ENCODE data around the gene CNTNAP2.
"Not testable (repeated sequence)": the region's sequence is repeated elsewhere in the genome, so short reads cannot be mapped to it uniquely, and the experiment has no call there.

CNTNAP2 gene

DNA sequence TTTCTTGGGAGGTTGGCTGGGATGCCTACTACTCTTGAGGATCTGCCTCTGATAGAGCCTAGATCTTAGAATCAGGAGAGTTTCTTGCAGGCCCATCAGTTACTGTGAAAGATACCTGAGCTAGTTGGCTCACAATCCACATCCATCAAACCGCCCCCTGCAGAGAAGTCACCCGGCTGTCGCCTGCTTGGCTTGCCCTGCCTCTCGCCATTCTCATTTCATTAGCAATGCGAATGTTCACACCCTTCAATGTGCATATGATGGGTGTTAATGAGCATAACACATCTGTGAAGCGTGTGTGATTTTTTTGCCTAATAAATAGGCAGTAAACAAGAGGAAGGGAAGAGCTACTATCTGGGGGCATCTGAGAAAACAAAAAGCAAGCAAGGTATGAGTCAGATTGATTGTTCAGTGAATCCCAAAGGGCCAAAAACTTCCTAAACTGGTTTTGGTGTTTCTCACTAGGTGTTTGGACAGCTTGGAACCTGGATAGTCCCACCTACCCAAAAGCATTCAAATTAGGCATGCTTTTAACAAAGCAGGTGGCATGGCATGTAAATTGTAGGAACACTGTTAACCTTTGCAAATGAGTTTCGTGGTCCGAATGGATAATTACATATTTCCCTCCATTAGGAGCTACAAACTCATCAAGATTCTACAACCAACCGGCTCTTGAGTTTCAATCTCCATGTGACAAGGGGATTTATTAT, 2201.7 kb downstream of the CNTNAP2 start:
- no peak for DNase-seq (ENCODE audit: low read depth)

GRCh38 chr7:148318838-148319237, 2202.2 kb downstream of the CNTNAP2 start:
- no peak for DNase-seq (ENCODE audit: low read depth)

DNA sequence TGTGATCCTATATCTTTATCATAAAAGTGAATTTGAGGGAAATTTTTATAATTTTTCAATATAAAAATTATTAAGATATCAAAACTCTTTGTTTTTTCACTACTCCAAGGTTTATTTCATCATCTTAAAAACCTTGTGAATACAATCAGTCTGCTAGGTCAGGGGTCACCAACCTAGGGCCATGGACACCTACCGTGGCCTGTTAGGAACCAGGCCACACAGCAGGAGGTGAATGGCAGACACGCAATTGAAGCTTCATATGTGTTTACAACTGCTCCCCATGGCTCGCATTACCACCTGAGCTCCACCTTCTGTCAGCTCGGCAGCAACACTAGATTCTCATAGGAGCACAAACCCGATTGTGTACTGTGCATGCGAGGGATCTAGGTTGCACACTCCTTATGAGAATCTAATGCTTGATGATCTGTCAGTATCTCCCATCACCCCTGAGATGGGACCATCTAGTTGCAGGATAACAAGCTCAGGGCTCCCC, 2202.8 kb downstream of the CNTNAP2 start:
- no peak for DNase-seq (ENCODE audit: low read depth)

- DNase-seq (ENCODE audit: low read depth): no peak
Measured at GRCh38 chr7:148325208-148325607, 2208.6 kb downstream of the CNTNAP2 start.

DNA sequence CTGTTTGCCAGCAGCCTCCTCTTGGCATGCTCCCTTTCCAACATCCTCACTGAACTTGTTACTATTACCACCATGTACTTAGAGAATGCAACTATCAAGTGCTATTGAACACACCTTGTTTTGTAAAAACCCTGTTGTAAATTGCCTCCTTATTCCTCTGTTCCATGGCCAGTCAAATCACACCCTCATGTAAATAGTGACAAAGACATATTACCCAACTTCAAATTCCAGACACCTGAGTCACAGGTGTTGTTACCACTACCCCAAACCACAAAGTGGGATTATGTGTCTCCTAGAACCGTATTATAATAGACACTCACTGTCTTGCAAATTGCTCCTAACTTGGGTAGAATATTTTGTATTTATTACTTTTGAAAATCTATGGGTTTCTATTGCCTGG, 2210.8 kb downstream of the CNTNAP2 start:
- no peak for DNase-seq (ENCODE audit: low read depth)

GRCh38 chr7:148328906-148329305, 2212.3 kb downstream of the CNTNAP2 start:
- no peak for DNase-seq (ENCODE audit: low read depth)

GRCh38 chr7:148330124-148330818, 2213.7 kb downstream of the CNTNAP2 start:
- DNase-seq (ENCODE audit: low read depth): no peak

DNA sequence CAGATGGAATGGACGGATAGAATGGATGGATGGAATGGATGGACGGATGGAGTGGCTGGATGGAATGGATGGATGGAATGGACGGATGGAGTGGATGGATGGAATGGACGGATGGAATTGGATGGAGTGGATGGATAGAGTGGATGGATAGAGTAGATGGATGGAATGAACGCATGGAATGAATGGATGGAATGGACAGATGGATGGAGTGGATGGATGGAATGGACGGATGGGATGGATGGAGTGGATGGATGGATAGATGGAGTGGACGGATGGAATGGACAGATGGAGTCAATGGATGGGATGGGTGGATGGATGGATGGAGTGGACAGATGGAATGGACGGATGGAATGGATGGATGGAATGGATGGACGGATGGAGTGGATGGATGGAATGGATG, 2214.2 kb downstream of the CNTNAP2 start:
- DNase-seq (ENCODE audit: low read depth): no peak

DNA sequence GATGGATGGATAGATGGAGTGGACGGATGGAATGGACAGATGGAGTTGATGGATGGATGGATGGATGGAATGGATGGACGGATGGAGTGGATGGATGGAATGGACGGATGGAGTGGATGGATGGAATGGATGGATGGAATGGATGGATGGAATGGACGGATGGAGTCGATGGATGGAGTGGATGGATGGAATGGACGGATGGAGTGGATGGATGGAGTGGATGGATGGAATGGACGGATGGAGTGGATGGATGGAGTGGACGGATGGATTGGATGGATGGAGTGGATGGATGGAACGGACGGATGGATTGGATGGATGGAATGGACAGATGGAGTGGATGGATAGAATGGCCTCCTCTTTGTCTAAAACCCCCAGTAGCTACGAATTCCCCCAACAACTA, 2214.9 kb downstream of the CNTNAP2 start:
- DNase-seq (ENCODE audit: low read depth): not testable (repeated sequence)

- no peak for DNase-seq (ENCODE audit: low read depth)
Measured at GRCh38 chr7:148332191-148333186, 2215.9 kb downstream of the CNTNAP2 start.

DNA sequence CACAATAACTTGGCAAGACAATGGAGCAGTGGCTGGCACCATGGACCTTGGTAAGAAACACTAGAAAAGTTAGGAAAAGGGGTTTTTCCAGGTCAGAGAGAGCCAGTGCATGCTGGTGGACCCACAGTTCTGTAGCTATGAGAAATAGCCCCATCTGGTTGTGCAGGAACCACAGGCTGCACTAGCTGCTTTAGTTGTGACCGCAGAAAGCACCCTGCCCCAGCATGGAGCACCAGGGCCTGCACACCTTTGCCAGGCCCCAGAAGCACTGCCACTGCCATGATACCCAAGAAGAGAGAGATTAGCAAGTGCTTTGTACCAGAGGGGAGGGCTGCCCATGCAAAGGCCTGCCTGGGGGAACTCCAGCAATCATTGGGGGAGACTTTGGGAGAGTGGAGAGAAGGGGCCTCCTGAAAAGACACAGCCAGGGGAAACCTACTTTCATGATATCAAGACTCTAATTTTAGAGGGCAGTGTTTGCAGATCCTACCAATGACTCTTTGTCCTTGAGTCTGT, 2217.9 kb downstream of the CNTNAP2 start:
- no peak for DNase-seq (ENCODE audit: low read depth)

DNA sequence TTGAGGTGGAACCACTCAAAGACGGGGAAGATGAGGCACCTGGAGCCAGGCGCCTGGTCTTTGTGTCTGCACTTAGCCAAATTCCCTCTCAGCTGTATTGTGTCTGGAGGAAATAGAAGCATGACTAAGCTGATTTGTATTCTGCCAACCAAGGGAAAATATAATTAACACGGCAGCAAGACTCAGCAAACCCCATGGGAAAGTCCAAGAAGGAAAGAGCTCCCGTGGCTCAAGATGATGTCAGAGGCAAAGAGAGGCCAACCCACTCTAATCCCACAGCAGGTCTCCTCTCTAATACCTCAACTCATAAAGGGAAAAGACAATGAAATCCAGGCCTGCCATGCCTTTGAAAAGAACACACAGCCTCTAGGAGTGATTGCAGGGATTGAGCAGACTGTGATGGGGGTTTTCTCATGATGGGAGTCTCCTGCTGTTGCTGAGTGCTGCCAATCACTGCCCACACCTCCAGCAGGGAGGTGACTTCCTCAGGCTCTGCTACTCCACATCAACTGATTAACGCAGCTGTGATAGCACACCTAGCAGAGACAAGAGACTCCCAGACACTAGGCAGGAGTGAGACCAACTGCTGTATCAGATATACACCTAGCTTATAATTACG, 2218.5 kb downstream of the CNTNAP2 start:
- no peak for DNase-seq (ENCODE audit: low read depth)

DNA sequence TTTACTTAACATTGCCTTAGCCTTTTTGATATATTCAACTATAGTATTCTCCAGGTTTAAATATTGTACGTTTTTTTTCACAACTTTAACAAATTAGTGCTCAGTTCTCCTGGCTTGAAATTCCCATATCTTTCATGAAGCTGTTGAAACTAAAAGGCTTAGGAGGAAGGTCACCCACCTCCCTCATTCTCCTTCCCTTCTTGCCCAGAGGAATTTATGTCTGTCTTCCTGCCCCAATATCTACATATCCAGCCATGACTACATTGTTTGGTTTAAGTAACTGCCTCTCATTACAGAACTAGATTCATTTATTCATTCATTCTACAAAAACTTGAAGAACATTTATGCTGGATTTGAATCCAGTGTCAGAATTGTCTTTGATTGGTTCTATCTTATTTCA, 2219.2 kb downstream of the CNTNAP2 start:
- no peak for DNase-seq (ENCODE audit: low read depth)

DNA sequence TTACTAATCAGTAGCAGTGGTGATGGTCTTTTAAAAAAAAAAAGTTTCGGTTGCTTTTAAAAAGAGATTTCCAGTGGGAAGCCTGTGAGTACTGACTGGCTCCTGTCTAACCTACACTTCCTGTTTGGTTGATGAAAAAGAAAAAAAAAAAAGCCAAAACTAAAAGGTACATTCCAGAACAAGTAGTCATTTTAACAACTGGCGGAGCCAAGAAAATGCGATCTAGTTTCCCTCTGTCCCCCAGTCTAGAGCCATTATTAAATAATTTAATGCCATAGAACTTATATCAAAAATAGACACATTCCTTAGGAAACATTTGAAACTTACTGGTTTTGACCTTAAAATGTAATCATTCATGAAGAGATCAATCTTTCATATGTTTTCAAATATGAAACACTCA, 2219.8 kb downstream of the CNTNAP2 start:
- DNase-seq (ENCODE audit: low read depth): no peak

GRCh38 chr7:148337246-148337965, 2220.8 kb downstream of the CNTNAP2 start:
- DNase-seq (ENCODE audit: low read depth): no peak

- no peak for DNase-seq (ENCODE audit: low read depth)
Measured at GRCh38 chr7:148337995-148338747, 2221.6 kb downstream of the CNTNAP2 start.

DNA sequence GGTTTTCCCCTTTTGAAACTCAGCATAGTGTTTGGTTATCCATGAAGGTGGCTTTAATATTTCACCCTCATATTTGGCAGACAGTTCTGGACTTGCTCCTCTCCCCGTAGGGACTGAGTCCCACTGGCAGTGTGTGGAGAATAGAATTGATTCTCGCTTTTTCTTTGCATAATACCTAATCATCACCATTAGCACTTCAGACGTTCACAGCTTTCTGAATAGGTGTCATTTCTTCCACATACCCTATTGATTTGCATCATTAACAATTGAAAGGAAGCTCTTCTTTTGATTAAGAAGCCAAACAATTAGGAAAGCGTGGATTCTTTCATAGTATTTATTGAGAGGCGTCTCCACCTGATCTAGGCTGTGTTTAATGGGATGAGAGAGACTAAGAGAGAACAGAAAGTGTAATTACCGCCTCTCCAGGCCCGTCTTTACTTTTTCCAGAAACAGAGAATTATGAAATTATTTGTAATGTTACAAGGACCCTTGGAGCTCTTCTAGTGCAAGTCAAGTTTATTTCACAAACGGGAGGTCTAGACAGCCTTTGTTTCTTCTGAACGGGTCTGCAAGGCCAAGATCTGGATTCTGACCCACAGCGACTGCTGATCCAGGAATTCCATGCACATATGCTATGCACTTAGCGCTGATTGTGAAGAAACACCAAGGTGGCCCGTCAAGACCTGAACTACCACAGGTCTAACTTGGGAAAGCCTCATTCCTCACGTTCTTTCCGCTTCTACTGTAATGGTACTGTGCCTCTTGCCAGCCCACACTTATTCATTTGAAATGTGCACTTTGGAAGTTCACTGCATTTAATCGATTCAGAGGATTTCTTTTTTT, 2224.1 kb downstream of the CNTNAP2 start:
- DNase-seq (ENCODE audit: low read depth): no peak

DNA sequence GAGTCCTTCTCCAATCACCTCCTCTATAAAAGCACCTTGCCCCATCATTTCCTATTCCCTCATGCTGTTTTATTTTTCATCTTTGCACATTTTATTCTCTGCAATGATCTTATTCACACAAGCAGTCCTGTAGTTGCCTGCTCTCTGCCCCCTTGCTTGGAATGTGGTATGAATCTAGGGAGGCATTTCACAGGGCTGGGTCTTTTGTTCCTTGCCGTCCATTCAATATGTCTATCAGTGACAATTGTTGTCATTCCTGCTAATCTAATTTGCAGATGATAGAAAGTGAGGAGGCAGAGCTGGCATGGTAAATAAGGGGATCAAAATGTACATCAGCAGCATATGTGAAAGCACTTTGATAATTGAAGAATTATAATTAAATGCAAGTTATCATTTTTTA, 2227.8 kb downstream of the CNTNAP2 start:
- DNase-seq (ENCODE audit: low read depth): no peak

DNA sequence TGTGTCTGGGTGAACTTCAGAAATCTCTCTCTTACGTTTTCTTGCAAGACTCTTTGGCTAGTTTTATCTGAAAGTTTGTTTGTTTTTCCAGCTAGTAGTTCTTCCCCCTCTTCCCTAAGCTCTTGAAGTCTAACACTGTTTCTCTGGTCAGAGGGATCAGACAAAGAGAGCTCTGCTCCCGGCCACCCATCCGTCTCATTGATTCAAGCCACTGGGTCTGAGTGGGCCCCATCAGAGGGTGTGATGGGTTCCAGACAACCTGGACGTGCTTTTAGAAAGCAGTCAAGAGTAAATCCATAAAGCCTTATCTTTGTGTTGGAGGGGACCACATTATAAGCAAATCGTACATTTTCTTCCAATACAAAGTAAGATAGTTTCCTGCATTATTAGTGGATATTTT, 2231.4 kb downstream of the CNTNAP2 start:
- DNase-seq (ENCODE audit: low read depth): no peak

Measured in EH (cell line).